ENCODE results near the gene MTHFD1L. TPM values are rescaled to one million over a fixed set of nuclear protein-coding genes. Genes with fewer than 3 reads are reported as not detected.
"Not testable (repeated sequence)": the region's sequence is repeated elsewhere in the genome, so short reads cannot be mapped to it uniquely, and the experiment has no call there.

MTHFD1L gene
- 10 to 100 TPM in 6 of 7 donors, 1 to 10 TPM in 1; 8.3 to 32.1 (median 16.4) TPM for total RNA-seq
- 1 to 10 TPM; 6.7 to 9.7 (median 7.6) TPM for polyA plus RNA-seq
- long read RNA-seq, donor 1, partial matches to known transcripts = 6 of 9 reads
- long read RNA-seq, donor 1, other reads (novel, unspliced or antisense) = 0 of 9 reads
- long read RNA-seq, donor 2, partial matches to known transcripts = 0 of 1 reads
- long read RNA-seq, donor 2, other reads (novel, unspliced or antisense) = 0 of 1 reads

- H3K27me3 ChIP-seq (replicated peaks in 1 of 7) = no peaks in the 10 kb centered on the region
- H3K4me3 ChIP-seq = peak within 1 kb of the TSS; percentile 76 to 99 (median 93)
- H3K27ac ChIP-seq = peak within 1 kb of the TSS; percentile 70 to 89 (median 86)
- intact Hi-C loops (cut with DNase I; ENCODE audit: low total_unique reads) = no loop called here
- H3K9me3 ChIP-seq = no peaks in the 10 kb centered on the region
- 0 to 2% (median 1%) methylated on average over 17 to 82 of the region's 82 CpGs for WGBS, 5 donors
- peak; percentile 92 for DNase-seq
- no peaks in the 10 kb centered on the region for H3K36me3 ChIP-seq
- TF ChIP-seq POLR2AphosphoS5 (IDR thresholded peaks at IDR 0.05) = peak; percentile 78 to 82 (median 78)
- TF ChIP-seq, protein P1, sequence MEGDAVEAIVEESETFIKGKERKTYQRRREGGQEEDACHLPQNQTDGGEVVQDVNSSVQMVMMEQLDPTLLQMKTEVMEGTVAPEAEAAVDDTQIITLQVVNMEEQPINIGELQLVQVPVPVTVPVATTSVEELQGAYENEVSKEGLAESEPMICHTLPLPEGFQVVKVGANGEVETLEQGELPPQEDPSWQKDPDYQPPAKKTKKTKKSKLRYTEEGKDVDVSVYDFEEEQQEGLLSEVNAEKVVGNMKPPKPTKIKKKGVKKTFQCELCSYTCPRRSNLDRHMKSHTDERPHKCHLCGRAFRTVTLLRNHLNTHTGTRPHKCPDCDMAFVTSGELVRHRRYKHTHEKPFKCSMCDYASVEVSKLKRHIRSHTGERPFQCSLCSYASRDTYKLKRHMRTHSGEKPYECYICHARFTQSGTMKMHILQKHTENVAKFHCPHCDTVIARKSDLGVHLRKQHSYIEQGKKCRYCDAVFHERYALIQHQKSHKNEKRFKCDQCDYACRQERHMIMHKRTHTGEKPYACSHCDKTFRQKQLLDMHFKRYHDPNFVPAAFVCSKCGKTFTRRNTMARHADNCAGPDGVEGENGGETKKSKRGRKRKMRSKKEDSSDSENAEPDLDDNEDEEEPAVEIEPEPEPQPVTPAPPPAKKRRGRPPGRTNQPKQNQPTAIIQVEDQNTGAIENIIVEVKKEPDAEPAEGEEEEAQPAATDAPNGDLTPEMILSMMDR (IDR thresholded peaks at IDR 0.05 in 8 of 11, conservative IDR thresholded peaks at IDR 0.05 in 3 of 11) = peak in 9 of 11 experiments; percentile 35 to 79 (median 73)
- TF ChIP-seq POLR2A (IDR thresholded peaks at IDR 0.05) = no peak
- H3K4me1 ChIP-seq = peaks cover 6 to 47% (median 25%) of the 10 kb centered on the region in 6 donors
Measured at GRCh38 chr6:150865406-150866146, at the start of gene MTHFD1L. Gene MTHFD1L (plus strand): TSS chr6:150865702. CDS start chr6:150865823, 121 bp downstream.

- DNase-seq; H3K9me3 ChIP-seq; intact Hi-C loops (cut with DNase I; ENCODE audit: low total_unique reads); H3K4me3 ChIP-seq; H3K27me3 ChIP-seq (replicated peaks in 1 of 7): not testable (repeated sequence)
- 67 to 78% (median 76%) methylated on average over 8 of the region's 8 CpGs for WGBS, 5 donors
- Histone ChIP-seq H3K4me1 (peaks cover 9 to 66% (median 45%) of the 10 kb centered on the region in 6 donors), H3K27ac (peak overlapping the region; percentile 42 to 79 (median 70)), H3K36me3 (peaks cover 0 to 66% (median 40%) of the 10 kb centered on the region in 6 donors)
Measured at GRCh38 chr6:150816554-150816953, 48.9 kb upstream of the MTHFD1L start.

GRCh38 chr6:150822932-150823331 is 42.6 kb upstream of the MTHFD1L start:
- WGBS, 5 donors = 91 to 96% (median 92%) methylated on average over 5 of the region's 5 CpGs
- Histone ChIP-seq H3K4me1 (peaks cover 0 to 10% (median 1%) of the 10 kb centered on the region in 6 donors), H3K27ac (no peak overlapping the region)

GRCh38 chr6:150826788-150827187 is 38.7 kb upstream of the MTHFD1L start:
- TF ChIP-seq POLR2AphosphoS5 (IDR thresholded peaks at IDR 0.05) (no peak), POLR2A (IDR thresholded peaks at IDR 0.05) (no peak)
- TF ChIP-seq, protein P1 (IDR thresholded peaks at IDR 0.05 in 8 of 11, conservative IDR thresholded peaks at IDR 0.05 in 3 of 11) = no peak
- DNase-seq = no peak
- WGBS, 5 donors = 88 to 95% (median 90%) methylated on average over 5 of the region's 5 CpGs
- H3K36me3 ChIP-seq = peaks cover 0 to 98% (median 51%) of the 10 kb centered on the region in 6 donors
- H3K9me3 ChIP-seq = no peaks in the 10 kb centered on the region
- H3K4me3 ChIP-seq = no peak overlapping the region
- intact Hi-C loops (cut with DNase I; ENCODE audit: low total_unique reads) = no loop called here
- H3K27ac ChIP-seq = peak overlapping the region in 1 of 8 donors; percentile 8
- H3K4me1 ChIP-seq = no peaks in the 10 kb centered on the region
- no peaks in the 10 kb centered on the region for H3K27me3 ChIP-seq (replicated peaks in 1 of 7)

More at GRCh38 chr6:150822932-150823331, 42.6 kb upstream of the MTHFD1L start:
- intact Hi-C loops (cut with DNase I; ENCODE audit: low total_unique reads) = no loop called here
- no peak overlapping the region for H3K4me3 ChIP-seq
- peaks cover 0 to 100% (median 64%) of the 10 kb centered on the region in 6 donors for H3K36me3 ChIP-seq
- H3K9me3 ChIP-seq = no peaks in the 10 kb centered on the region
- DNase-seq = no peak
- TF ChIP-seq, protein P1 (IDR thresholded peaks at IDR 0.05 in 8 of 11, conservative IDR thresholded peaks at IDR 0.05 in 3 of 11) = no peak
- TF ChIP-seq POLR2A (IDR thresholded peaks at IDR 0.05) = no peak
- no peak for TF ChIP-seq POLR2AphosphoS5 (IDR thresholded peaks at IDR 0.05)
- H3K27me3 ChIP-seq (replicated peaks in 1 of 7) = no peaks in the 10 kb centered on the region

DNA sequence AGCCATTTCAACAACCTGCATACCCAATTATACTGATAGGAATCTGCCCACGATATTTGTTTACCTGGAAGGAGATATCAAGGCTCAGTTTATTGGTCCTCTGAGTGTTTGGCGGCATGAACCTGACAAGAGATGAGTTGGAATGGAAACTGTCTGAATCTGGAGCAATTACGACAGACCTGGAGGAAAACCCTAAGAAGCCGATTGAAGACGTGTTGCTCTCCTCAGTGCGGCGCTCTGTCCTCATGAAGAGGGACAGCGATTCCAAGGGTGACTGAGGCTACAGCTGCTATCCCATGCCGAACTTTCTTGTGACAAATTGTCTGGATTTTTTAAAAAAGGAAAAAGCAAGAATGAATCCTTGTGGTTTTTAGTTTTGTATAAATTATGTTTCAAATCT is 37.4 kb upstream of the MTHFD1L start:
- H3K36me3 ChIP-seq = peaks cover 0 to 98% (median 52%) of the 10 kb centered on the region in 6 donors
- intact Hi-C loops (cut with DNase I; ENCODE audit: low total_unique reads); H3K27me3 ChIP-seq (replicated peaks in 1 of 7); H3K9me3 ChIP-seq; H3K4me3 ChIP-seq; H3K27ac ChIP-seq; H3K4me1 ChIP-seq; DNase-seq: not testable (repeated sequence)
- 88 to 92% (median 91%) methylated on average over 9 of the region's 9 CpGs for whole genome bisulfite sequencing, 5 donors
